D721Med (cell line): Measurements from ENCODE around the gene SLC35F6.
"Not testable (repeated sequence)": the region's sequence is repeated elsewhere in the genome, so short reads cannot be mapped to it uniquely, and the experiment has no call there.

Source experiments
- DNase-seq: peaks from one replicate; pipeline ENCODE4 v3.0.0; 2011; ENCODE audit warnings: low spot score; ENCODE audit not compliant: insufficient read length
- FAIRE-seq: peaks from 2 replicates; lab custom pipeline; 2011; peaks lifted over from hg19 to GRCh38; lab: Jason Lieb, UNC
- TF ChIP-seq, protein P1 (sequence below): IDR thresholded peaks from 2 replicates; pipeline ENCODE4 v1.5.1; 2012; ENCODE audit warnings: mild to moderate bottlenecking, control low read depth; ENCODE audit not compliant: insufficient read depth; ENCODE audit errors: missing control alignments

The SLC35F6 gene

DNA sequence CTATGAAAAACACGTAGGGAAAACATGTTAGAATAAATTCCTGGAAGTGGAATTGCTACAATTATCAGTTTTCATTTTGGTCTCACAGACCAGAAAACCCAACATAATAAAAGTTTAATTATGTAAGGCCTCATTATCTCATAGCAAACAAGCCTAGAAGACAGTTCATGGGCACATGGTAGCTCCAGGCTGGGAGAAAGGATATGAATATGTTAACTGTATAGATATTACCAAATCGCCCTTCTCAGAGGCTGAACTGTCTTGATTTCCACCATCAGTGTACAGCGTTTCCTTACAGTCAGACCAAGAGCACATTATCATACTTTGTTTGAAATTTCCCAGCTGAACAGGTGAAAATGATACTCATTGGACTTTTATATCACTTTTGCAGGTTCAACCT lies 17.1 kb upstream of the SLC35F6 start:
- DNase-seq (no peak), FAIRE-seq (no peak)
- TF ChIP-seq, protein P1, sequence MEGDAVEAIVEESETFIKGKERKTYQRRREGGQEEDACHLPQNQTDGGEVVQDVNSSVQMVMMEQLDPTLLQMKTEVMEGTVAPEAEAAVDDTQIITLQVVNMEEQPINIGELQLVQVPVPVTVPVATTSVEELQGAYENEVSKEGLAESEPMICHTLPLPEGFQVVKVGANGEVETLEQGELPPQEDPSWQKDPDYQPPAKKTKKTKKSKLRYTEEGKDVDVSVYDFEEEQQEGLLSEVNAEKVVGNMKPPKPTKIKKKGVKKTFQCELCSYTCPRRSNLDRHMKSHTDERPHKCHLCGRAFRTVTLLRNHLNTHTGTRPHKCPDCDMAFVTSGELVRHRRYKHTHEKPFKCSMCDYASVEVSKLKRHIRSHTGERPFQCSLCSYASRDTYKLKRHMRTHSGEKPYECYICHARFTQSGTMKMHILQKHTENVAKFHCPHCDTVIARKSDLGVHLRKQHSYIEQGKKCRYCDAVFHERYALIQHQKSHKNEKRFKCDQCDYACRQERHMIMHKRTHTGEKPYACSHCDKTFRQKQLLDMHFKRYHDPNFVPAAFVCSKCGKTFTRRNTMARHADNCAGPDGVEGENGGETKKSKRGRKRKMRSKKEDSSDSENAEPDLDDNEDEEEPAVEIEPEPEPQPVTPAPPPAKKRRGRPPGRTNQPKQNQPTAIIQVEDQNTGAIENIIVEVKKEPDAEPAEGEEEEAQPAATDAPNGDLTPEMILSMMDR, result no peak

DNA sequence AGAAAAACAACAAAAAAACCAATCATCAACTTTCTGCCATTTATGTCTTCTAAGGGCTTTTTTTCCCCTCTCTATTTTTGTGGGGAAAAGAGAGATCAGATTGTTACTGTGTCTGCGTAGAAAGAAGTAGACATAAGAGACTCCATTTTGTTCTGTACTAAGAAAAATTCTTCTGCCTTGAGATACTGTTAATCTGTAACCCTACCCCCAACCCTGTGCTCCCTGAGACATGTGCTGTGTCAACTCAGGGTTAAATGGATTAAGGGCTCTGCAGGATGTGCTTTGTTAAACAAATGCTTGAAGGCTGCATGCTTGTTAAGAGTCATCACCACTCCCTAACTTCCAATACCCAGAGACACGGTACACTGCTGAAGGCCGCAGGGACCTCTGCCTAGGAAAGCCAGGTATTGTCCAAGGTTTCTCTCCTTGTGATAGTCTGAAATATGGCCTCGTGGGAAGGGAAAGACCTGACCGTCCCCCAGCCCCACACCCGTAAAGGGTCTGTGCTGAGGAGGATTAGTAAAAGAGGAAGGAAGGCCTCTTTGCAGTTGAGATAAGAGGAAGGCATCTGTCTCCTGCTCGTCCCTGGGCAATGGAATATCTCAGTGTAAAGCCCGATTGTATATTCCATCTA lies 14.2 kb upstream of the SLC35F6 start:
- not testable (repeated sequence) for FAIRE-seq, DNase-seq

DNA sequence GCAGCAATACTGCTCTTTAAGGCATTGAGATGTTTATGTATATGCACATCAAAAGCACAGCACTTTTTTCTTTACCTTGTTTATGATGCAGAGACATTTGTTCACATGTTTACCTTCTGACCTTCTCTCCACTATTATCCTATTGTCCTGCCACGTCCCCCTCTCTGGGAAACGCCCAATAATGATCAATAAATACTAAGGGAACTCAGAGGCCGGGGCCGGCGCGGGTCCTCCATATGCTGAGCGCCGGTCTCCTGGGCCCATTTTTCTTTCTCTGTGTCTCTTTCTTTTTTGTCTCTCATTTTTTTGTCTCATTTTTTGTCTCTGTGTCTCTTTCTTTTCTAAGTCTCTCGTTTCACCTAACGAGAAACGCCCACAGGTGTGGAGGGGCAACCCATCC lies 13.6 kb upstream of the SLC35F6 start:
- DNase-seq, result not testable (repeated sequence)

DNA sequence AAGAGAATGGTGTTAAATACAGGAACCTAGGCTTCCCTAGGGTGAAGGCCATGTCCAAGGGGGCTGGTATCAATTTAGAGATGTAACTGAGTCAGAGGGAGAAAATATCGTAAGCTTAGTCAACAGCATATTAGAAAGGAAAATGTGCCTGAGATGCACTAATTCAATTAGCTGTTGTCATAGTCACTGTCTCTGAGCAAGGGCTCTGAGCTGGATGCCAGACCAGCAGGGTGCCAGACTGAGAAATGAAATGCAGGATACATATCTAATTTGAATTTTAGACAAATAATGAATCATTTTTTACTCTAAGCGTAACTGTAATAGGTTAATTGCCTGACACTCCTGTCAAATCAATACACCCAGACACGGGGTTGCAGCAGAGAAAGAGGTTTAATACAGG lies 11.4 kb upstream of the SLC35F6 start:
- DNase-seq, result no peak
- TF ChIP-seq, protein P1, result no peak
- FAIRE-seq, result no peak

More for the DNA sequence above, 13.6 kb upstream of the SLC35F6 start:
- FAIRE-seq, result not testable (repeated sequence)

DNA sequence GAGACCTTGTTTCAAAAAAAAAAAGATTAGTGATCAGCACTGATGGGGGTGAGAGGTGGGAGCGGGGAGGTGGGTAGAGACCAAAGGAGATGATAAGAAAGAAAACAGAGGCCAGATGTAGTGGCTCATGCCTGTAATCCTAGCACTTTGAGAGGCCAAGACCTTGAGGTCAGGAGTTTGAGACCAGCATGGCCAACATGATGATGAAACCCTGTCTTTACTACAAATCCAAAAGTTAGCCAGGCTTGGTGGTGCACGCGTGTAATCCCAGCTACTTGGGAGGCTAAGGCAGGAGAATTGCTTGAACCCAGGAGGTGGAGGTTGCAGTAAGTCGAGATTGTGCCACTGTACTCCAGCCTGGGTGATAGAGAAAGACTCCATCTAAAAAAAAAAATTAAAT lies 9.5 kb upstream of the SLC35F6 start:
- TF ChIP-seq, protein P1, result no peak
- FAIRE-seq (no peak), DNase-seq (no peak)

DNA sequence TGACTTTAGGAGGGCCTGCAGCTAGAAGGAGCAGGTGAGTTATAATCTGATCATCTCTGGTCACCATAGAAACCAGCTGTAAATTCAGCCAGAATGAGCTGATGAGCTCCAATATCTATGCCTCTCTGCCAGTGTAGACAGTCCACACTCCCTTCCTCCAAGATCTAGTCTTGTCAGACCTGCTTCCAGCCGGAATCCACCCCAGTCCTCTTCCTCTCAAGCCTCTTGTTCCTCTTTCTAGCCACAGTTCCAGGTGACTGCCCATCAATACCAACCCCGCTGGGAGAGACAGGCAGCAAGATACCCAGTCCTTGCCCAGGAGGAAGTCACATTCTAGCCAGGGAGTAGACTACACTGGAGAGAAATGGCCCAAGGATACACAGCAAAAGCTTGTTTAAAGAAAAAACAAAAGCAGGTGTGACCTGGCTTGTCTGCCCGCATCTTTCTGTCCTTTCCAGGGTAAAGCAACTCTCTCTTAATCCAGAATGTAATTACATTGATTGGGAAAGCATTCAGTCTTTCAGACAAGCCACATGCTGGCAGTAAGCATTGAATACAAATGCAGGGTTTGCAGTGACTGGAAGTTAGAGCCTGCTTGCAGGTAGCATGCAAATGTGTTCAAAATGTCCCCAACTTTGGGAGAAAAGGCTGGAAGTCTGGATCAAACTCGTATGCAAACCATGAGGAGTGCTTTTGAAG lies 9.0 kb upstream of the SLC35F6 start:
- TF ChIP-seq, protein P1, result no peak
- no peak for FAIRE-seq
- DNase-seq, result no peak

DNA sequence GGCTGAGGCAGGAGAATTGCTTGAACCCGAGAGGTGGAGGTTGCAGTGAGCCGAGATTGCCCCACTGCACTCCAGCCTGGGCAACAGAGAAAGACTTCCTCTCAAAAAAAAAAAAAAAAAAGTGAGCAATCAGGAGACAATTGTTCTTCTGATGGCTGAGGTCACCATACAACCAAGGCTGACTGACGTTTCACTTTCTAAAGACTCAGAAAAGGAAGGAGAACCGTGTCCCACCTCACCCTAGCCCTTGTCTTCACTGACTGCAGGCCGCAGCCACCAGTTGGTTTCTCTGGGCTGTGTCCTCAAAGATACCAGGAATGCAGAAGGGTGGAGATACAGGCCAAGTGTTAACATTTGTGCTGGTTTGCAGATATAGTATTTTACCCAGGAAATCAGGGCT lies 7.7 kb upstream of the SLC35F6 start:
- FAIRE-seq (no peak), DNase-seq (no peak)
- TF ChIP-seq, protein P1, result no peak
